HCT116 (cell line): ENCODE results near the gene FBXO46.

Source experiments
- ATF3 ChIP-seq: IDR thresholded peaks from 2 replicates; pipeline ENCODE4 v1.6.1; 2012
- CTCF ChIP-seq, 3 experiments: fragments of 200-600 bp in 1 of 3; sonication (generic) in 1 of 3; IDR thresholded peaks in 2 of 3; conservative IDR thresholded peaks in 1 of 3; 2 replicates each; pipeline ENCODE4 v1.5.1; 2012 to 2017; ENCODE audit warnings: low read depth in 2 of 3, low read length in 2 of 3, antibody characterized with exemption in 1 of 3, borderline replicate concordance in 1 of 3, control low read depth in 1 of 3, mild to moderate bottlenecking in 1 of 3, mixed read lengths in 1 of 3, mixed run types in 1 of 3, moderate library complexity in 1 of 3; ENCODE audit not compliant: insufficient read depth in 1 of 3
- EZH2 ChIP-seq: fragments of 200-600 bp; sonication (generic); IDR thresholded peaks from 2 replicates; pipeline ENCODE4 v1.6.1; 2017; ENCODE audit warnings: antibody characterized with exemption, mixed run types
- JUND ChIP-seq: IDR thresholded peaks from 2 replicates; pipeline ENCODE4 v1.6.1; 2012
- POLR2A ChIP-seq: IDR thresholded peaks from 2 replicates; pipeline ENCODE4 v1.7.0; 2011; ENCODE audit warnings: borderline replicate concordance; ENCODE audit not compliant: insufficient read depth, insufficient read length; ENCODE audit errors: extremely low read depth
- POLR2AphosphoS5 ChIP-seq: IDR thresholded peaks from 2 replicates; pipeline ENCODE4 v1.6.1; 2011; ENCODE audit warnings: mild to moderate bottlenecking, low read depth, low read length, moderate library complexity
- RAD21 ChIP-seq: IDR thresholded peaks from 2 replicates; pipeline ENCODE4 v1.6.1; 2012; ENCODE audit warnings: low read depth, mild to moderate bottlenecking
- REST ChIP-seq: IDR thresholded peaks from 2 replicates; pipeline ENCODE4 v1.6.1; 2012; ENCODE audit warnings: low read depth
- TCF7L2 ChIP-seq: IDR thresholded peaks from 2 replicates; pipeline ENCODE4 v1.7.0; 2011; ENCODE audit warnings: borderline replicate concordance, inconsistent platforms; ENCODE audit not compliant: insufficient read depth, insufficient read length; ENCODE audit errors: extremely low read depth
- YY1 ChIP-seq: IDR thresholded peaks from 2 replicates; pipeline ENCODE4 v1.6.1; 2011; ENCODE audit warnings: low read length, low read depth, moderate library complexity, mild to moderate bottlenecking; ENCODE audit not compliant: insufficient replicate concordance; ENCODE audit errors: extremely low read depth
- ZBTB33 ChIP-seq: IDR thresholded peaks from 2 replicates; pipeline ENCODE4 v1.6.1; 2011; ENCODE audit warnings: mild to moderate bottlenecking, low read length, moderate library complexity; ENCODE audit not compliant: insufficient replicate concordance; ENCODE audit errors: extremely low read depth

GRCh38 chr19:45663800-45664199 is 66.9 kb downstream of the FBXO46 start:
- no peak for TF ChIP-seq CTCF (IDR thresholded peaks at IDR 0.05 in 2 of 3, conservative IDR thresholded peaks at IDR 0.05 in 1 of 3; ENCODE audit: borderline replicate concordance in 1 of 3, insufficient read depth in 1 of 3, low read depth in 2 of 3, low read length in 2 of 3)
- no peak for TF ChIP-seq POLR2A
- no peak for TF ChIP-seq REST
- TF ChIP-seq JUND: no peak
- TF ChIP-seq ZBTB33: no peak
- no peak for TF ChIP-seq TCF7L2
- TF ChIP-seq YY1: no peak
- TF ChIP-seq POLR2AphosphoS5: no peak
- TF ChIP-seq ATF3: no peak
- no peak for TF ChIP-seq EZH2
- no peak for TF ChIP-seq RAD21
